Left renal pelvis (tissue), 4 donors: ENCODE measurements around the gene FAM199X. TPM values are rescaled to one million over a fixed set of nuclear protein-coding genes. Genes with fewer than 3 reads are reported as not detected.

Source experiments
- DNase-seq, 4 donors: peaks; one replicate each; pipeline ENCODE4 v3.0.0-alpha.2; 2013; ENCODE audit warnings: low read depth in 4 of 4, low spot score in 3 of 4
- polyA plus RNA-seq, 4 donors: library from polyadenylated mRNA; unstranded; fragments of 120-200 nt; gene quantifications; one replicate each; pipeline ENCODE4 v1.2.1, GENCODE V29; 2013; ENCODE audit not compliant: insufficient read length in 4 of 4

The FAM199X gene
- 10 to 100 TPM; 21.3 to 48.1 (median 42.5) TPM for polyA plus RNA-seq

GRCh38 chrX:104165894-104166734 lies at the start of gene FAM199X:
TSS of gene FAM199X (plus strand) at chrX:104166453. CDS start at chrX:104166786, 333 bp downstream.
- DNase-seq: peak in 3 of 4 donors; percentile 41 to 59 (median 54)

GRCh38 chrX:104117759-104118158 lies 48.5 kb upstream of the FAM199X start:
- DNase-seq: no peak

- no peak for DNase-seq
Measured at GRCh38 chrX:104118765-104119164, 47.5 kb upstream of the FAM199X start.

GRCh38 chrX:104122829-104123228 lies 43.4 kb upstream of the FAM199X start:
- no peak for DNase-seq

- no peak for DNase-seq
Measured at GRCh38 chrX:104126856-104127255, 39.4 kb upstream of the FAM199X start.

- DNase-seq: no peak
Measured at GRCh38 chrX:104130808-104131207, 35.4 kb upstream of the FAM199X start.

- no peak for DNase-seq
Measured at GRCh38 chrX:104134583-104135261, 31.5 kb upstream of the FAM199X start.

GRCh38 chrX:104135677-104136076 lies 30.6 kb upstream of the FAM199X start:
- DNase-seq: no peak

- peak in 2 of 4 donors; percentile 66 to 71 for DNase-seq
Measured at GRCh38 chrX:104136241-104137019, 29.8 kb upstream of the FAM199X start.

- no peak for DNase-seq
Measured at GRCh38 chrX:104137496-104137895, 28.8 kb upstream of the FAM199X start.

- no peak for DNase-seq
Measured at GRCh38 chrX:104141087-104141760, 25.0 kb upstream of the FAM199X start.

- no peak for DNase-seq
Measured at GRCh38 chrX:104151037-104151436, 15.2 kb upstream of the FAM199X start.

- DNase-seq: peak in 3 of 4 donors; percentile 67 to 76 (median 67)
Measured at GRCh38 chrX:104156630-104157529, 9.4 kb upstream of the FAM199X start, which contains the start of gene SLC25A53. TSS of gene SLC25A53 (minus strand) at chrX:104157009. CDS start at chrX:104105257, 51,752 bp downstream.

- no peak for DNase-seq
Measured at GRCh38 chrX:104166735-104167436, 633 bp downstream of the FAM199X start.

- no peak for DNase-seq
Measured at GRCh38 chrX:104168127-104168526, 1.9 kb downstream of the FAM199X start.

GRCh38 chrX:104172121-104172520 lies 5.9 kb downstream of the FAM199X start:
- DNase-seq: no peak

- no peak for DNase-seq
Measured at GRCh38 chrX:104172788-104173187, 6.5 kb downstream of the FAM199X start.

- DNase-seq: no peak
Measured at GRCh38 chrX:104173841-104174240, 7.6 kb downstream of the FAM199X start.

GRCh38 chrX:104183685-104184084 lies 17.4 kb downstream of the FAM199X start:
- no peak for DNase-seq
